NCI-H1930 (cell line): ENCODE measurements around the gene KCNG2.

Source experiments
- DNase-seq, 2 experiments: peaks; one replicate each; lab custom pipeline; 2025; lab: John Stamatoyannopoulos, UW

KCNG2 gene

GRCh38 chr18:79924814-79925731 lies 127.3 kb downstream of the KCNG2 start:
- no peak for DNase-seq

- DNase-seq, result no peak
Observed at GRCh38 chr18:79926306-79926705, 128.6 kb downstream of the KCNG2 start.

GRCh38 chr18:79926715-79927606 lies 129.2 kb downstream of the KCNG2 start:
- DNase-seq, result no peak

GRCh38 chr18:79927607-79928562 lies 130.1 kb downstream of the KCNG2 start:
- DNase-seq, result no peak

- no peak for DNase-seq
Observed at GRCh38 chr18:79928563-79928960, 130.8 kb downstream of the KCNG2 start.

GRCh38 chr18:79930020-79930642 lies 132.4 kb downstream of the KCNG2 start:
- no peak for DNase-seq

GRCh38 chr18:79931475-79931874 lies 133.7 kb downstream of the KCNG2 start:
- no peak for DNase-seq

- DNase-seq, result no peak
Observed at GRCh38 chr18:79932907-79933306, 135.2 kb downstream of the KCNG2 start.

- DNase-seq, result no peak
Observed at GRCh38 chr18:79933765-79934164, 136.0 kb downstream of the KCNG2 start.

GRCh38 chr18:79934311-79935097 lies 136.8 kb downstream of the KCNG2 start:
- DNase-seq, result no peak

- DNase-seq, result no peak
Observed at GRCh38 chr18:79935098-79935480, 137.4 kb downstream of the KCNG2 start.

GRCh38 chr18:79935499-79935898 lies 137.8 kb downstream of the KCNG2 start:
- no peak for DNase-seq

GRCh38 chr18:79935925-79936324 lies 138.2 kb downstream of the KCNG2 start:
- no peak for DNase-seq

GRCh38 chr18:79936641-79937040 lies 138.9 kb downstream of the KCNG2 start:
- no peak for DNase-seq

GRCh38 chr18:79937103-79937860 lies 139.5 kb downstream of the KCNG2 start:
- no peak for DNase-seq

GRCh38 chr18:79938196-79938595 lies 140.5 kb downstream of the KCNG2 start:
- no peak for DNase-seq

GRCh38 chr18:79939096-79939495 lies 141.4 kb downstream of the KCNG2 start:
- no peak for DNase-seq

- DNase-seq, result no peak
Observed at GRCh38 chr18:79940126-79940813, 142.5 kb downstream of the KCNG2 start.
